ENCODE results near the gene BIRC3.

BIRC3 gene

DNA sequence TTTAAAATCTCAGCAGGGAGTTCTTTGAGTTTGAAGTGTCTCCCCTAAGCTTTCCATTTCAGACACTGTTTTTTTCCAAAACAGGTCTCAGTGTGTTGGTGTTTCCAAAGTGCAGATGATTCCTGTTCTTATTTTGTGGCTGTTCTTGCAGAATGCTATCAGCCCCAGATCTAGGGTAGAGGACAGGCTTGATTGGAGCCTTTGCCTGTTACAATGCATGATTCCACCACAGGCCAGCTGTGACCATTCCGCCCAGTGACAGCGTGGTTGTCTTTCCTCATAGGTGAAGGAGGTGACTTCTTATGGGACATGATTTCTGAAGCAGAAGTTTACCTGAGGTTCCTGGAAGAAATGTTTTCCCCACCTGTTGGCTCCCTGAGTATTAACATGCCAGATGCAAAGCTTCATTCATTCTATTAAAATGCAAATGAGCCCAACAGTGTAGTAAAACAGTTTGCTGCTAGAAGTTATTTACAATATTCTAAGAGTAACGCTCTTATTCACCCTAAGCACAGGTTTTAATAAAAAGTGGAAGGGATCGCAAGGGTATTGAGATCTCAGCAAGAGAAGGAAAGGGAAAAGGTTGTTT lies 36.9 kb upstream of the BIRC3 start:
- H3K4me1 ChIP-seq (ENCODE audit: insufficient read depth, low read length, severe bottlenecking), result peaks cover 24% of the 10 kb centered on the region
- no peak overlapping the region for H2AFZ ChIP-seq (ENCODE audit: low read length)
- H3K4me2 ChIP-seq (ENCODE audit: low read length), result peak overlapping the region; percentile 44
- TF ChIP-seq, protein P1, sequence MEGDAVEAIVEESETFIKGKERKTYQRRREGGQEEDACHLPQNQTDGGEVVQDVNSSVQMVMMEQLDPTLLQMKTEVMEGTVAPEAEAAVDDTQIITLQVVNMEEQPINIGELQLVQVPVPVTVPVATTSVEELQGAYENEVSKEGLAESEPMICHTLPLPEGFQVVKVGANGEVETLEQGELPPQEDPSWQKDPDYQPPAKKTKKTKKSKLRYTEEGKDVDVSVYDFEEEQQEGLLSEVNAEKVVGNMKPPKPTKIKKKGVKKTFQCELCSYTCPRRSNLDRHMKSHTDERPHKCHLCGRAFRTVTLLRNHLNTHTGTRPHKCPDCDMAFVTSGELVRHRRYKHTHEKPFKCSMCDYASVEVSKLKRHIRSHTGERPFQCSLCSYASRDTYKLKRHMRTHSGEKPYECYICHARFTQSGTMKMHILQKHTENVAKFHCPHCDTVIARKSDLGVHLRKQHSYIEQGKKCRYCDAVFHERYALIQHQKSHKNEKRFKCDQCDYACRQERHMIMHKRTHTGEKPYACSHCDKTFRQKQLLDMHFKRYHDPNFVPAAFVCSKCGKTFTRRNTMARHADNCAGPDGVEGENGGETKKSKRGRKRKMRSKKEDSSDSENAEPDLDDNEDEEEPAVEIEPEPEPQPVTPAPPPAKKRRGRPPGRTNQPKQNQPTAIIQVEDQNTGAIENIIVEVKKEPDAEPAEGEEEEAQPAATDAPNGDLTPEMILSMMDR (IDR thresholded peaks at IDR 0.05; ENCODE audit: low read length), result no peak
- peak overlapping the region; percentile 17 for H3K4me3 ChIP-seq (ENCODE audit: low read depth, low read length, poor library complexity, severe bottlenecking)
- no peaks in the 10 kb centered on the region for H3K9me3 ChIP-seq (ENCODE audit: low read length)
- peak overlapping the region; percentile 3; the same call in 1 of the 2 replicates for H3K9ac ChIP-seq (ENCODE audit: low read length)
- H3F3A ChIP-seq (ENCODE audit: insufficient read depth, low read length), result no peaks in the 10 kb centered on the region
- no peaks in the 10 kb centered on the region for H3K36me3 ChIP-seq (ENCODE audit: insufficient read depth, low read length)
- no peaks in the 10 kb centered on the region for H3K79me2 ChIP-seq (ENCODE audit: insufficient read depth, low read length)
- peak overlapping the region; percentile 46 for H3K27ac ChIP-seq (ENCODE audit: low read depth, low read length, poor library complexity, severe bottlenecking)
- no peaks in the 10 kb centered on the region for H3K9me2 ChIP-seq (ENCODE audit: low read depth, low read length)
- H3K27me3 ChIP-seq (ENCODE audit: insufficient read depth, low read length), result no peaks in the 10 kb centered on the region
- no peaks in the 10 kb centered on the region for H4K20me1 ChIP-seq (ENCODE audit: insufficient read depth, low read length)

DNA sequence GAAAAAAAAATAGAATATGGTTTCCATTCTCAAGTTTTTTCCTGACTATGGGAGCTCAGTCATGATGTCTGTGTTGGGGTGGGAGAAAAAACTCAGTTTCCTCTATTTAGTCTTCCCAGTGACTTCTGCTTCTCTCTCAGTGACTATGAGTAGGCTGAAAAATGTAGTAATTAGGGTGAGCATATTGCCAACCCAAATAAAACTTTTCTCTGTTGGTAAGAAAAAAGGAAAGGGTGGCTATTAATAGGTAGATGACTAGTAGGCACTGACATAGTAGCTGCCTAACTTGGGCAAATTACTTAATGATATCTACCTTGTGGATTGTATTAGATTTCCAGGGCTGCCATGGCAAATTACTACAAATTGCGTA lies 34.2 kb upstream of the BIRC3 start:
- Histone ChIP-seq H2AFZ (ENCODE audit: low read length) (no peak overlapping the region), H3K9me2 (ENCODE audit: low read depth, low read length) (no peaks in the 10 kb centered on the region), H3K9ac (ENCODE audit: low read length) (no peak overlapping the region), H4K20me1 (ENCODE audit: insufficient read depth, low read length) (no peaks in the 10 kb centered on the region), H3K79me2 (ENCODE audit: insufficient read depth, low read length) (no peaks in the 10 kb centered on the region), H3K36me3 (ENCODE audit: insufficient read depth, low read length) (no peaks in the 10 kb centered on the region), H3F3A (ENCODE audit: insufficient read depth, low read length) (no peaks in the 10 kb centered on the region), H3K4me1 (ENCODE audit: insufficient read depth, low read length, severe bottlenecking) (peaks cover 36% of the 10 kb centered on the region), H3K27ac (ENCODE audit: low read depth, low read length, poor library complexity, severe bottlenecking) (no peak overlapping the region), H3K4me3 (ENCODE audit: low read depth, low read length, poor library complexity, severe bottlenecking) (no peak overlapping the region), H3K9me3 (ENCODE audit: low read length) (no peaks in the 10 kb centered on the region), H3K27me3 (ENCODE audit: insufficient read depth, low read length) (no peaks in the 10 kb centered on the region), H3K4me2 (ENCODE audit: low read length) (no peak overlapping the region)
- TF ChIP-seq EZH2 (IDR thresholded peaks at IDR 0.05; ENCODE audit: borderline replicate concordance, low read length), result no peak
- TF ChIP-seq, protein P1 (IDR thresholded peaks at IDR 0.05; ENCODE audit: low read length), result no peak

DNA sequence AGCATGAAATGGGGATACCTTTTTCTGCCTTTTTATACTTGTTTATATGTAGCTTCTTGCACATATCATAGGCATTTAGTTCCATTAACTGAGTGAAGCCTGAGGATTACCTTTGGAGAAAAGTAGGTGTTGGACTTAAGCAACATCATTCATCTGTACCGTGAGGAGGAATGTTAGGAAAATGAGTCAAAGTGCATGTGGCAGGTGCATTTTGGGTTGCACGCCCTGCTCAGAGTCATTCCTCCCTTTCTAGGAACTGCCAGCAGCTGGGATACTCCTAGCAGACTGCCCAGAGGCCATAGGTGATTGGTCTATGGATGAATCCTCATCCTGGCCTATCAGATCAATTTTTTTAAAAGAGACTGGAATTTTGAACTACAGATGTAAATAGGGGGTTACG lies 33.3 kb upstream of the BIRC3 start:
- no peaks in the 10 kb centered on the region for H3K9me3 ChIP-seq (ENCODE audit: low read length)
- H3K9ac ChIP-seq (ENCODE audit: low read length), result no peak overlapping the region
- no peaks in the 10 kb centered on the region for H4K20me1 ChIP-seq (ENCODE audit: insufficient read depth, low read length)
- no peak overlapping the region for H3K4me2 ChIP-seq (ENCODE audit: low read length)
- H2AFZ ChIP-seq (ENCODE audit: low read length), result no peak overlapping the region
- H3K79me2 ChIP-seq (ENCODE audit: insufficient read depth, low read length), result no peaks in the 10 kb centered on the region
- H3K27ac ChIP-seq (ENCODE audit: low read depth, low read length, poor library complexity, severe bottlenecking), result no peak overlapping the region
- no peak overlapping the region for H3K4me3 ChIP-seq (ENCODE audit: low read depth, low read length, poor library complexity, severe bottlenecking)
- H3K27me3 ChIP-seq (ENCODE audit: insufficient read depth, low read length), result no peaks in the 10 kb centered on the region
- H3K9me2 ChIP-seq (ENCODE audit: low read depth, low read length), result no peaks in the 10 kb centered on the region
- peaks cover 43% of the 10 kb centered on the region for H3K4me1 ChIP-seq (ENCODE audit: insufficient read depth, low read length, severe bottlenecking)
- no peaks in the 10 kb centered on the region for H3K36me3 ChIP-seq (ENCODE audit: insufficient read depth, low read length)
- H3F3A ChIP-seq (ENCODE audit: insufficient read depth, low read length), result no peaks in the 10 kb centered on the region
- TF ChIP-seq, protein P1 (IDR thresholded peaks at IDR 0.05; ENCODE audit: low read length), result no peak

All from OCI-LY1 (cell line).